A673 (cell line): ENCODE results near the gene STIMATE. TPM values are rescaled to one million over a fixed set of nuclear protein-coding genes. Genes with fewer than 3 reads are reported as not detected.

Source experiments
- BruUV-seq: library from RNA; stranded (reverse); fragments of 400-500 nt; replicated peaks from 2 replicates; lab custom pipeline; 2021; lab: Mats Ljungman, UMichigan
- CTCF ChIA-PET: fragments of 300-600 bp; sonication (Branson Sonifier 250); formaldehyde crosslinking; loops from one replicate; lab custom pipeline; 2022; ENCODE audit warnings: antibody characterized with exemption; lab: Charles Lee
- POLR2A ChIA-PET: fragments of 300-600 bp; sonication (Branson Sonifier 250); formaldehyde crosslinking; loops from one replicate; lab custom pipeline; 2022; ENCODE audit warnings: antibody characterized with exemption; ENCODE audit not compliant: low non-redundant PET; lab: Charles Lee
- DNase-seq: peaks from one replicate; pipeline ENCODE4 v3.0.0-alpha.2; 2015; ENCODE audit warnings: low spot score
- H3K27ac ChIP-seq: fragments of 200-600 bp; sonication (generic); 2 replicates; pipeline ENCODE4 v1.5.1; 2016; ENCODE audit warnings: mixed run types, low read depth, mild to moderate bottlenecking, mixed read lengths, antibody characterized with exemption, low read length; ENCODE audit not compliant: poor library complexity, severe bottlenecking
- H3K27me3 ChIP-seq: fragments of 200-600 bp; sonication (generic); replicated peaks from 2 replicates; pipeline ENCODE4 v1.6.1; 2017; ENCODE audit warnings: mixed run types, low read depth, mild to moderate bottlenecking, mixed read lengths, antibody characterized with exemption, low read length; ENCODE audit not compliant: insufficient read depth, poor library complexity
- H3K36me3 ChIP-seq: fragments of 200-600 bp; sonication (generic); 2 replicates; pipeline ENCODE4 v1.6.1; 2016; ENCODE audit warnings: mixed run types, mild to moderate bottlenecking, mixed read lengths, antibody characterized with exemption, low read length; ENCODE audit not compliant: insufficient read depth, poor library complexity, severe bottlenecking
- H3K4me1 ChIP-seq: fragments of 200-600 bp; sonication (generic); 2 replicates; pipeline ENCODE4 v1.6.1; 2017; ENCODE audit warnings: mixed run types, mild to moderate bottlenecking, mixed read lengths, antibody characterized with exemption, low read length; ENCODE audit not compliant: insufficient read depth, poor library complexity, severe bottlenecking
- H3K4me3 ChIP-seq: fragments of 200-600 bp; sonication (generic); 2 replicates; pipeline ENCODE4 v1.5.1; 2016; ENCODE audit warnings: low read depth, mixed run types, mild to moderate bottlenecking, mixed read lengths, low read length; ENCODE audit not compliant: poor library complexity, severe bottlenecking
- H3K9me3 ChIP-seq: fragments of 200-600 bp; sonication (generic); 2 replicates; pipeline ENCODE4 v1.6.1; 2016; ENCODE audit warnings: mixed run types, low read depth, mild to moderate bottlenecking, mixed read lengths, antibody characterized with exemption, low read length; ENCODE audit not compliant: poor library complexity, severe bottlenecking
- CTCF ChIP-seq: fragments of 300-800, 200-600 bp; sonication (generic); conservative IDR thresholded peaks from 2 replicates; pipeline ENCODE4 v1.5.1; 2017; ENCODE audit warnings: low read depth, mild to moderate bottlenecking, antibody characterized with exemption, low read length, moderate library complexity, mixed read lengths
- EZH2 ChIP-seq: fragments of 200-600 bp; sonication (generic); IDR thresholded peaks from 2 replicates; pipeline ENCODE4 v1.6.1; 2017; ENCODE audit warnings: borderline replicate concordance, low read depth, mild to moderate bottlenecking, mixed read lengths, antibody characterized with exemption, low read length; ENCODE audit not compliant: poor library complexity, severe bottlenecking
- intact Hi-C: fragments of 100-400 bp; cut with micrococcal nuclease; formaldehyde crosslinking; loops from one replicate; pipeline ENCODE4 v1.10.0; 2022; ENCODE audit not compliant: unreplicated experiment
- total RNA-seq: library from RNA; stranded (reverse); gene quantifications from 2 replicates; pipeline ENCODE4 v1.2.3, GENCODE V29; 2021

Gene STIMATE
- total RNA-seq, 1 experiment from 2014 or later: 11.3 TPM

GRCh38 chr3:52841211-52841980 lies 56.0 kb downstream of the STIMATE start:
- H3K9me3 ChIP-seq: no peaks in the 10 kb centered on the region
- H3K4me1 ChIP-seq: no peaks in the 10 kb centered on the region
- ChIA-PET CTCF (no interaction called here), POLR2A (no interaction called here)
- H3K4me3 ChIP-seq: no peak overlapping the region
- H3K36me3 ChIP-seq: no peaks in the 10 kb centered on the region
- no peak for DNase-seq
- no peak overlapping the region for H3K27ac ChIP-seq
- TF ChIP-seq EZH2 (no peak), CTCF (no peak)
- no TSS peak for BruUV-seq
- no peaks in the 10 kb centered on the region for H3K27me3 ChIP-seq
- intact Hi-C loops: no loop called here

- POLR2A ChIA-PET: no interaction called here
- CTCF ChIA-PET: no interaction called here
- no peak overlapping the region for H3K27ac ChIP-seq
- no peaks in the 10 kb centered on the region for H3K36me3 ChIP-seq
- no peaks in the 10 kb centered on the region for H3K27me3 ChIP-seq
- H3K4me1 ChIP-seq: no peaks in the 10 kb centered on the region
- intact Hi-C loops: no loop called here
- no TSS peak for BruUV-seq
- H3K9me3 ChIP-seq: no peaks in the 10 kb centered on the region
- no peak overlapping the region for H3K4me3 ChIP-seq
- TF ChIP-seq CTCF (no peak), EZH2 (no peak)
- DNase-seq: no peak
Observed at GRCh38 chr3:52839892-52840545, 57.3 kb downstream of the STIMATE start.

GRCh38 chr3:52839268-52839575 lies 58.1 kb downstream of the STIMATE start:
- CTCF ChIA-PET: no interaction called here

More at GRCh38 chr3:52839268-52839575, 58.1 kb downstream of the STIMATE start:
- TF ChIP-seq CTCF (no peak), EZH2 (no peak)
- Histone ChIP-seq H3K4me3 (no peak overlapping the region), H3K9me3 (no peaks in the 10 kb centered on the region), H3K36me3 (no peaks in the 10 kb centered on the region), H3K27me3 (no peaks in the 10 kb centered on the region), H3K4me1 (no peaks in the 10 kb centered on the region), H3K27ac (no peak overlapping the region)
- POLR2A ChIA-PET: no interaction called here
- no TSS peak for BruUV-seq
- intact Hi-C loops: no loop called here
- DNase-seq: no peak
